OCI-LY7 (cell line): Measurements from ENCODE around the gene IPPK. TPM values are rescaled to one million over a fixed set of nuclear protein-coding genes. Genes with fewer than 3 reads are reported as not detected.

Source experiments
- BruUV-seq: library from RNA; stranded (reverse); fragments of 400-500 nt; replicated peaks from 2 replicates; lab custom pipeline; 2021; lab: Mats Ljungman, UMichigan
- CTCF ChIA-PET: fragments of 300-600 bp; sonication (Branson Sonifier 250); formaldehyde crosslinking; loops from one replicate; lab custom pipeline; 2022; ENCODE audit warnings: antibody characterized with exemption; ENCODE audit not compliant: unreplicated experiment; lab: Charles Lee
- POLR2A ChIA-PET: fragments of 300-600 bp; sonication (Branson Sonifier 250); formaldehyde crosslinking; loops from one replicate; lab custom pipeline; 2022; ENCODE audit warnings: antibody characterized with exemption; lab: Charles Lee
- DNase-seq: peaks from one replicate; pipeline ENCODE4 v3.0.0-alpha.2; 2015; ENCODE audit warnings: low spot score
- H2AFZ ChIP-seq: fragments of 200-600 bp; sonication (generic), shearing (Covaris generic); 2 replicates; pipeline ENCODE4 v1.6.1; 2014; ENCODE audit warnings: mild to moderate bottlenecking, antibody characterized with exemption, low read length, moderate library complexity
- H3K27ac ChIP-seq: fragments of 200-600 bp; sonication (generic); 2 replicates; pipeline ENCODE4 v1.5.1; 2014; ENCODE audit warnings: mixed run types, low read depth, mild to moderate bottlenecking, moderate library complexity, low read length, inconsistent platforms; ENCODE audit not compliant: poor library complexity, severe bottlenecking
- H3K36me3 ChIP-seq: fragments of 200-600 bp; sonication (generic); 2 replicates; pipeline ENCODE4 v1.6.1; 2014; ENCODE audit warnings: mild to moderate bottlenecking, antibody characterized with exemption, low read length, moderate library complexity, mixed read lengths; ENCODE audit not compliant: insufficient read depth
- H3K4me1 ChIP-seq: fragments of 200-600 bp; sonication (generic); 2 replicates; pipeline ENCODE4 v1.5.1; 2014; ENCODE audit warnings: mild to moderate bottlenecking, low read length; ENCODE audit not compliant: insufficient read depth, poor library complexity, severe bottlenecking
- H3K4me2 ChIP-seq: fragments of 200-600 bp; sonication (generic); 2 replicates; pipeline ENCODE4 v1.6.1; 2014; ENCODE audit warnings: mild to moderate bottlenecking, low read length
- H3K4me3 ChIP-seq: fragments of 200-600 bp; sonication (generic); 2 replicates; pipeline ENCODE4 v1.5.1; 2014; ENCODE audit warnings: mild to moderate bottlenecking, low read depth, low read length; ENCODE audit not compliant: poor library complexity, severe bottlenecking
- H3K79me2 ChIP-seq: fragments of 200-600 bp; sonication (generic); 2 replicates; pipeline ENCODE4 v1.6.1; 2016; ENCODE audit warnings: low read depth, mild to moderate bottlenecking, low read length, moderate library complexity, mixed read lengths; ENCODE audit not compliant: insufficient read depth
- H3K9me2 ChIP-seq: fragments of 200-600 bp; sonication (generic); 2 replicates; pipeline ENCODE4 v1.6.1; 2016; ENCODE audit warnings: mild to moderate bottlenecking, low read length, mixed read lengths; ENCODE audit not compliant: insufficient read depth
- H3K9me3 ChIP-seq: fragments of 200-600 bp; sonication (generic); 2 replicates; pipeline ENCODE4 v1.6.1; 2014; ENCODE audit warnings: mild to moderate bottlenecking, mixed run types, low read length, mixed read lengths
- H4K20me1 ChIP-seq: fragments of 200-600 bp; sonication (generic); 2 replicates; pipeline ENCODE4 v1.6.1; 2014; ENCODE audit warnings: mild to moderate bottlenecking, antibody characterized with exemption, low read length, moderate library complexity, mixed read lengths; ENCODE audit not compliant: insufficient read depth
- CTCF ChIP-seq: fragments of 200-600 bp; sonication (generic); conservative IDR thresholded peaks from 2 replicates; pipeline ENCODE4 v1.5.1; 2014; ENCODE audit warnings: mild to moderate bottlenecking, antibody characterized with exemption, low read length, moderate library complexity, mixed read lengths
- EZH2phosphoT487 ChIP-seq: fragments of 200-600 bp; sonication (generic); IDR thresholded peaks from 2 replicates; pipeline ENCODE4 v1.6.1; 2018; ENCODE audit warnings: low read depth, borderline replicate concordance, mild to moderate bottlenecking, mixed run types, antibody characterized with exemption, low read length, moderate library complexity, mixed read lengths
- intact Hi-C: fragments of 100-400 bp; cut with micrococcal nuclease; formaldehyde crosslinking; loops from one replicate; pipeline ENCODE4 v1.10.0; 2022; ENCODE audit not compliant: unreplicated experiment
- total RNA-seq, 2 experiments: library from RNA; depleted of rRNA in 1 of 2; stranded (reverse); fragments of >200 nt in 1 of 2; shearing (Covaris generic) in 1 of 2; gene quantifications; 2 replicates each; pipeline ENCODE4 v1.2.3, GENCODE V29; 2014 to 2022

Gene IPPK
- total RNA-seq, 2 experiments from 2014 or later, result 10.3 to 12.7 TPM

GRCh38 chr9:92632641-92633040, 37.3 kb downstream of the IPPK start:
- intact Hi-C loops, result no loop called here
- no peak overlapping the region for H3K4me3 ChIP-seq
- POLR2A ChIA-PET, result no interaction called here
- H3K9me3 ChIP-seq, result no peaks in the 10 kb centered on the region
- no peak overlapping the region for H2AFZ ChIP-seq
- DNase-seq, result no peak
- H3K79me2 ChIP-seq, result no peaks in the 10 kb centered on the region
- H3K4me1 ChIP-seq, result no peaks in the 10 kb centered on the region
- no peaks in the 10 kb centered on the region for H3K9me2 ChIP-seq
- TF ChIP-seq CTCF (no peak), EZH2phosphoT487 (no peak)
- H3K36me3 ChIP-seq, result peaks cover 74% of the 10 kb centered on the region
- H4K20me1 ChIP-seq, result no peaks in the 10 kb centered on the region
- H3K27ac ChIP-seq, result no peak overlapping the region
- CTCF ChIA-PET, result no interaction called here
- no peak overlapping the region for H3K4me2 ChIP-seq
- BruUV-seq, result no TSS peak

- POLR2A ChIA-PET, result no interaction called here
- no peak overlapping the region for H3K4me2 ChIP-seq
These were observed 38.2 kb downstream of the IPPK start for GRCh38 chr9:92631452-92632343.

More at GRCh38 chr9:92631452-92632343, 38.2 kb downstream of the IPPK start:
- no peak for DNase-seq
- Histone ChIP-seq H3K4me3 (no peak overlapping the region), H3K9me2 (no peaks in the 10 kb centered on the region), H2AFZ (no peak overlapping the region), H3K79me2 (no peaks in the 10 kb centered on the region), H3K36me3 (peaks cover 71% of the 10 kb centered on the region), H3K9me3 (no peaks in the 10 kb centered on the region), H3K4me1 (no peaks in the 10 kb centered on the region), H3K27ac (no peak overlapping the region), H4K20me1 (no peaks in the 10 kb centered on the region)
- TSS peak; percentile 6 for BruUV-seq
- CTCF ChIA-PET, result no interaction called here
- intact Hi-C loops, result no loop called here
- TF ChIP-seq EZH2phosphoT487, result no peak
- TF ChIP-seq CTCF, result no peak
